ENCODE results near the gene CFAP61.

CFAP61 gene

GRCh38 chr20:20181322-20181721, 129.0 kb downstream of the CFAP61 start:
- no peak for DNase-seq (ENCODE audit: low spot score)

DNA sequence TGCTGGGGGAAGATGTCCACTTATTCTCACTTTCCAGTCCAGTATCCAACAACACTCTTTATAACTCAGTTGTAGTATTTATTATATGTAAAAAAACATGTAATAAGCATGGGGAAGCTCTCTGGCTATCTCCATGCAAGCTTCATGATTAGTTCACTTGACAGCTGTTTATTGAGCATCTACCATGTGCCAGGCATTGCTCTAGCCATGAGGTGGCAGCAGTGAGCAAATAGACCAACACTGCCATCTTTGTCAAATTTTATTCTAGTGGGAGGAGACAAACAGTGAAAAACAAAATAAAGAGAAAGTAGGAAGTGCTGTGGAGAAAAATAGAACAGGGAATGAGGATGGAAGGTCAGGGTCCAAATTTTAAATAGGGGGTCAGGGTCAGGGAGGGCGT, 131.8 kb downstream of the CFAP61 start:
- DNase-seq (ENCODE audit: low spot score): peak; percentile 23

DNA sequence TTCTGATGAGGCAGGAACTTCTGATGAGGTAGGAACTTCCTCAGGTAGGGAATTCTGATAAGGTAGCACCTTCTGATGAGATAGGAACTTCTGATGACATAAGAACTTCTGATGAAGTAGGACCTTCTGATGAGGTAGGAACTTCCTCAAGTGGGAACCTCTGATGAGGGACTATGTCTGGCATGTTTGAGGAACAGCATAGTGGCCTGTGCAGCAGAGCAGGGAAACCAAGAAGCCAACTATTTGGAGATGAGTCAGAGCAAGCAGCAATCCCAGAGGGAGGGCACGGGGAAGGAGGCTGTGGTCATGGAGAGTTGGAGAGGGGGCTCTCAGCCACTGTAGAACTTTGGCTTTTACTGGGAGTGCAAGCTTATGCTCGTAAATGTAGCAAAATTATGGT, 132.4 kb downstream of the CFAP61 start:
- DNase-seq (ENCODE audit: low spot score): no peak

DNA sequence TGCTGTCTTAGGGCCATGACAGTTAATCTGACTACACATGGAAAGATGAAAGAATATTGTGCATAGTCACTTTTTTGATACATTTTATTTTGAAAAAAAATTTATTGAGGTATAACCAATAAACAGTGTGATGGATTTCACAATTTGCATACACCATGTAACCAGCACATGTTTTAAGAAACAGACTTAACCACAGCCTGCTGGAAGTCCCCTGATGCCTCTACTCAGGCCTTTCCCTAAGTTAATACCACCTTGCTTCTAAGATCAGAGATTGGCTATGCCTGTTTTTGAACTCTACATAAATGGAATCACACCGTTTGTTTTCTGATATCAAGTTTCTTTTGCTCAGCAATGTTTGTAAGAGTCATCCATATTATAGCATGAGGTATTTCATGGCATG, 136.3 kb downstream of the CFAP61 start:
- DNase-seq (ENCODE audit: low spot score): no peak

DNA sequence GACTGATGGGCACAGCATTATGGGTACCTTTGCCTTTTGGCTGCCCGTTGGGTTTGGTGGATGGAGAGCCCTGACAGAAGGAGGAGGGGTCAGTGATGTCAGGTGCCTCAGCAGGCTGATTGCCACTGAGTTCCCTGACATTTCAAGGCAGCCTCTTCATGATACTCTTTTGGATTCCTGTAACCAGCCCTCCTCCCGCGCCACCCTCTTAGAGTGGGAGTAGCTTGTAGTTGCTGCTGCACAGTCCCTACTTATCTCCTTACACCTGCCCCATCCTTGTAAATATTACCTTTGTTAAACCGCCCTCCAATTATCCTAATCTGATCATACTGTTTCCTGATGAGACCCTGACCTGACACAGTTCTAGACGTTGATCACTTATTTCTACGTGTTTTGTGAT, 140.0 kb downstream of the CFAP61 start:
- no peak for DNase-seq (ENCODE audit: low spot score)

DNA sequence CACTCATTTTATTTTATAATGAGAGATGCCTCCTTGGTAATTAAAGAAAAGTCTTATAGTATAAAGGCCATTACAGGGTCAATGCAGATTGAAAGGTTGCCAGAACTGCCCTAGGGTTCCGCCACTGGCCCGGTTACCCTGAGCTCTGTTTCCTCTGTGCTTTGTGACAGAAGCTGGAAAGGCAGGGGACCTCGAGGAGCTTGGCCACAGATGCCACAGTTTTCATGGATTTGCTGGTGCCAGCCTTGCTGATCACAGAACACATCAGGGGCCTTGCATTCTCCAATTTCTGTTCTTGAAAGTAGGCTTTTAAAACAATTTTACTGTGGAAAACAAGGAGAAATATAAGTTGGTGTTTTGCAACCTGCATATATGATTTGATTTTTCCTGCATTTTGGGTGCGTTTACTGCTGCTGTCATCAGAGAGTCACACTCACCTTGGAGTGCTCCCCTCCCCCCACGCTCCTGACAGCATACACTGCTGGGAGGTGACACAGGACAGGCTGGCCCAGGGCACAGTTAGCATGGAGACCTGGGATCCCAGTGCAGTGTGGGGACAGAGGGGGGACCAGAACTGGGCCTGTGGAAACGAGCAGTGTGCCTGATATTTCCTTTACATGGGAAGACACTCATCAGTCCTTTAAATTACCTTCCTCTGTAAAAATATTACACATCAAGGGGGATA, 142.8 kb downstream of the CFAP61 start:
- no peak for DNase-seq (ENCODE audit: low spot score)

GRCh38 chr20:20196610-20197009, 144.3 kb downstream of the CFAP61 start:
- no peak for DNase-seq (ENCODE audit: low spot score)

GRCh38 chr20:20198011-20198410, 145.7 kb downstream of the CFAP61 start:
- DNase-seq (ENCODE audit: low spot score): no peak

- DNase-seq (ENCODE audit: low spot score): no peak
These were observed 147.2 kb downstream of the CFAP61 start for GRCh38 chr20:20199361-20200160.

DNA sequence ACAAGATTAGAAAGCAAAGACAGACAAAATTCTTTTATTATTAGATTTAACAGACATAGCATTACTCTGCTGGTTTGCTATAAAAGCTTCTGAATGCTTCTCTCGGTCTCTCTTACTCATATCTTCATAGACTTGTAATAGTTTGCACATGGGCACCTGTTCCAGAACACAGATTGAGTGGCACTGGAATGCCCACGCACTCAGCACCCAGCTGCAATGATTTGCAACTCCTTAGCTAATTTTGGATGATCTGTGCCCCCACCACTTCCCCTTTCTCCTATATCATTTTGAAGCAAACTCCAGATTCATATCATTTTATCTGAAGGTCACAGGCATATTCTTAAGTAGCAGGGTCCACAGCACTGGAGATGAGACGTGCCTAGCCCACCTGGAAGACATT, 148.8 kb downstream of the CFAP61 start:
- peak; percentile 69 for DNase-seq (ENCODE audit: low spot score)

DNA sequence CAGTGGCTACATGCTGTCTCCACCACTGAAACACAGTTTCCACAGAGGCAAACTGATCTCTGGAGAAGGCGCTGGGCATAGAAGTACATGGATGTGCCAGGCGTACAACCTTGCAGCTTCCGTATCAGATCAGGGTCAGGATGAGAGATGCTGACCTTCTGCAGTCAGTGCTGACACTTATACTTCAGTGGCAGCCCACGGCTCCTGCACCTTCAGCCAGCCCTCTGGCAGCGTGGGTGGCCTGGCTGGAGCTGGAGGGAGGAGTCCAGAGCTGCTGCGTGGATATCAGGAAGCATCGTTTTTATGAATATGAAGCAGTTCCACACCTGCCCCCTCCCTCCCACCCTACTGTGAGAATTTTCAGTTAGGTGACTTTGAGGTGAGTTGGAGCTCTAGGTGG, 149.3 kb downstream of the CFAP61 start:
- DNase-seq (ENCODE audit: low spot score): no peak

DNA sequence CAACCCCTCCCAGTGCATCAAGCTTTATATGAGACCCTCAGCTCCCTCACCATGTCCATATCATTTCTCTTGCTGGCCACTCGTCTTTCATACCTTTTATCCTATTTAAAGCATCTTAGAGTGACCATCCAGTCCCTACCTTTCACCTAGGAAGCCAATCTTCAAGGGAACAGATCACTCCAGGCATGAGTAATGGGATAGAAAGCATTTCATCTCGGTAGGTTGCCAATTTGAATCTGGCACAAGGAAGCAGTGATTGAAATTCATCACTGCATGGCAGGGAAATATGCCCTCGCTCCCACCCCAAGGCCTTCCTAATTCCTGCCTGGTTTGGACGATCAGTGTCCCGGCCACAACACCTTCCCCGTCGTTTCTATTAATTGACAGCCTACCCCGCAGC, 150.4 kb downstream of the CFAP61 start:
- no peak for DNase-seq (ENCODE audit: low spot score)

- DNase-seq (ENCODE audit: low spot score): no peak
These were observed 151.5 kb downstream of the CFAP61 start for GRCh38 chr20:20203784-20204183.

GRCh38 chr20:20204256-20204655, 151.9 kb downstream of the CFAP61 start:
- no peak for DNase-seq (ENCODE audit: low spot score)

- no peak for DNase-seq (ENCODE audit: low spot score)
These were observed 153.0 kb downstream of the CFAP61 start for GRCh38 chr20:20205141-20205861.

DNA sequence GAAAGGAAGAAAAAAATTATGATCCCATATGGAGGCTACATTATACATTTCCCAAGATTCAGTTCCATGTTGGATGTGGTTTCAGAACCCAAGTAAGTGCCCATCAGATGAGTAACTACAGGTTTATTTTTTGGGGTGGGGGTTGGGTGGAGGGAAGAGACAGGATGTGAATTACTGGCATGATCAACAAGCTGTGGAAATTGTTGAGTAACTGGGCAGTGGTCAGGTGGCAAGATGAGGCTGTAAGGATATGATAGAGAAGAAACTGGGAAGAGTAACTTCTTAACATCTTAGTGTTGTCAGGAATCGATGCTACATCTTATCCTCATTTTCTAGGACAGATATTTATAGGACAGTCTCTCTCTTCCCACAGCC, 153.5 kb downstream of the CFAP61 start:
- DNase-seq (ENCODE audit: low spot score): no peak

DNA sequence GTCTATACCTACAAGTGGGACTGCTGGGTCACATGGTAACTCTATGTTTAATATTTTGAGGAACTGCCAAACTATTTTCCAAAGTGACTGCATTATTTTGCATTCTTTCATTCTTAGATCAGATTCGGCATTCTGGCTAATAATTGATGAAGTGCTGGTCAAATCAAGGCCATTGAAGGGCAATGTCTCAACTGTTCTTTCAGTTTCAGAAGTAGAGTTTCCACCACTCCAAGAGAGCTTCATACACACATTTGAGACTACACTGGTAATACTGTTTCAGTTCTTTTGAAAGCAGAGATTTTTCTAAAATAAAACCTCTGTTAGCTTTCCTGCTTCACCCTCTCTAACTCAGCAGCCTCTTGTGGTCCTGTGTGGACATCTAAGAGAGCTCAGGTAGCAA, 154.5 kb downstream of the CFAP61 start:
- no peak for DNase-seq (ENCODE audit: low spot score)

DNA sequence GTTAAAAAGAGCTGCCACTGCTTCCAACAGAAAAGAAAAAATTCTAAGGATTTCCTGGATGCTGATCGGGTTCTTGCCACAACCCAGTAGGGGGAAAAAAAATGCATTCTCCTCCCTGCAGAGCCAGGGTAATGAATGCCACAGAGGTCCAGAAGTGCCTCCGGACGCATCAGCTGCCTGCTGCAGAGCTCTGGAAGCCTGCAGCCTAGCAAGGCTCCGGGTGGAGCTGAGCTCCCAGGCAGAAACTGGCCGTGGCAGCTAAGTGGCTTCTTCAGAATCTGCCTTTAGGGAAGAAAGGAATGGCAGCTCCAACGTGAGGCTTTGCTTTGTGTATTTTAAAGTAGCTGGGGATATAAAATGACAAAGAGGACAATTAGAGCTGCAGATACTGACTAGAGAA, 155.0 kb downstream of the CFAP61 start:
- DNase-seq (ENCODE audit: low spot score): no peak

DNA sequence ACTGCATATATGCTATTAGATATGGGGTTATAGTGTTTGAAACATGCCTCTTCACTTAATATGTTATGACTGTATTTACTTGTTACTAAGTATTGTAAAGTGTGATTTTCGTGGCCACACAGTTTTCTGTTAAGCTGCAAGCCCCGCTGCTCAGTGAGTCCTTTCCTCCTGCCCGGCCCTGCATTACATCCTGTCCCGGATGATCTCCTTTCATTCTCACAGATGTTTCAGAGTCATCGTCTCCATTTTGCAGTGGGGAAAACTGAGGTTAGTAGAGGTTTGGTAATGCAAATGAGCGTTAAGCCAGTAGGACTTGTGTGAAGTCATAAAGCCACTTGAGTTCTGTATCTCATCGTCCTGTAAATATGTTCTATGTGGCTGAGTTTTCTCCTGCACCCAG, 155.5 kb downstream of the CFAP61 start:
- peak; percentile 31 for DNase-seq (ENCODE audit: low spot score)

DNA sequence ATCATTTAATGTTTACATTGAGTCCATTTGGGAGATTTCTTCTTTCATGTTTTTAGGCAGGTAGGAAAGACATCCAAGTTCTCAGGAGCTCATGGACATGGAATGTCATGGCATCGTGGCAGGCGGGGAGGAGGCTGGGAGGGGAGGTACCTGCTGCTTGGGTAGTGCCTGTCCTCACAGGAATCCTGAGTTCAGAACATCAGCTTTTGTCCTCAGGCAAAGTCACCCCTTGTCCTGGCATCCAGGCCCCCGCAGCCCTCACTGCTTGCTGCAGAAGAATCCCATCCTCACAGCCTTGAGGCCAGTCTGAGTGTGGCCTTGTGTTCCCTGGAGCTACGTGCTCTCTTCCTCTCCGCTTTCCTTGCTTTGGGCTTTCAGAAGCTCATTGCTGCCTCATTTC, 157.4 kb downstream of the CFAP61 start:
- no peak for DNase-seq (ENCODE audit: low spot score)

DNA sequence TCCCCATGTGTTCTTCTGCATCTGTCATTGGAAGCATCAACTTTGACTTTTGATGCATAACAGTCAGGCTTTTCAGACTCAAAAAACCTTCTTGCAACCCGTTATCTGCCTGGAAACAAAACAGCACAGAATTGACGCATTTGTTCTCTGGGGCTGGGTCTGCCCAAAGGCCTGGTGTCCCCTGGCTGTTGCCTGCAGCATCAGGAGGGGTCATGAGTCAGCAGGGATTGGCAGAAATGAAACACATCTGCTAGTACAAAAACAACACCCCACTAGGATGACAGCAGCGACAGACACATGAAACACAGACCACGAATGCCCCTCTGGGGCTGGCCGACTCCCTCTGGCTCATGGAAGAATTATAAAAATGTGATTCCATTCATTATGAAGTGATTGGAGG, 158.0 kb downstream of the CFAP61 start:
- no peak for DNase-seq (ENCODE audit: low spot score)

DNA sequence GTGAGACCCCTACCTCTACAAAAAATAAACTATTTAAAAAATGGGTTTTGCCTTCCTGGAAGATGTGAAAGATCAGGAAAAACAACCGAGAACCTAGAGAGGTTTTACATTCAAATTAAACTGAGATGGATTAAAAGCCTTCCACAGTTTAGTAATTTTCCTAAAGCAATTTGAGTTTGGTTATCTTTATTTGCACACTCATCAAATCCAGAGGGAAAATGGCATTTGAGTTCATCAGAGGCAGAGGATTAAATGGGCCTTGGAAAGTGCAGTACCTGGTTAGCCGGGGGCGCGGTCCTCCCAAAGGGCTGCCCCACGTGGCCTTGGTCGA, 158.6 kb downstream of the CFAP61 start:
- no peak for DNase-seq (ENCODE audit: low spot score)

GRCh38 chr20:20211274-20211987, 159.1 kb downstream of the CFAP61 start:
- no peak for DNase-seq (ENCODE audit: low spot score)

Measured in germinal center (tissue), 1 donor.